ENCODE results near the gene ZNF280A.

ZNF280A gene

GRCh38 chr22:22520020-22520656 lies at the start of gene ZNF280A:
TSS of gene ZNF280A (minus strand) at chr22:22520270. CDS start at chr22:22515630, 4,640 bp downstream.
- DNase-seq = no peak

- DNase-seq = no peak
Measured at GRCh38 chr22:22569218-22569617, 49.1 kb upstream of the ZNF280A start.

GRCh38 chr22:22565981-22566380 lies 45.9 kb upstream of the ZNF280A start:
- no peak for DNase-seq

- DNase-seq = peak; percentile 27
Measured at GRCh38 chr22:22558972-22559603, 39.0 kb upstream of the ZNF280A start, which contains the start of gene PRAME. TSS of gene PRAME (minus strand) at chr22:22559265. CDS start at chr22:22556832, 2,433 bp downstream.

GRCh38 chr22:22558071-22558971 lies 38.3 kb upstream of the ZNF280A start:
- DNase-seq = no peak

- DNase-seq = no peak
Measured at GRCh38 chr22:22556995-22557925, 37.2 kb upstream of the ZNF280A start.

GRCh38 chr22:22556578-22556977 lies 36.5 kb upstream of the ZNF280A start:
- DNase-seq = no peak

- no peak for DNase-seq
Measured at GRCh38 chr22:22555596-22555995, 35.5 kb upstream of the ZNF280A start.

GRCh38 chr22:22554587-22555284 lies 34.7 kb upstream of the ZNF280A start:
- DNase-seq = no peak

- no peak for DNase-seq
Measured at GRCh38 chr22:22553735-22554586, 33.9 kb upstream of the ZNF280A start.

- DNase-seq = no peak
Measured at GRCh38 chr22:22553141-22553540, 33.1 kb upstream of the ZNF280A start.

- no peak for DNase-seq
Measured at GRCh38 chr22:22552630-22553029, 32.6 kb upstream of the ZNF280A start.

GRCh38 chr22:22550789-22551434 lies 30.8 kb upstream of the ZNF280A start:
- no peak for DNase-seq

GRCh38 chr22:22548910-22549309 lies 28.8 kb upstream of the ZNF280A start:
- DNase-seq = no peak

- no peak for DNase-seq
Measured at GRCh38 chr22:22548317-22548716, 28.2 kb upstream of the ZNF280A start.

GRCh38 chr22:22547692-22548300 lies 27.7 kb upstream of the ZNF280A start:
- DNase-seq = no peak

- no peak for DNase-seq
Measured at GRCh38 chr22:22547226-22547625, 27.2 kb upstream of the ZNF280A start.

GRCh38 chr22:22546490-22546889 lies 26.4 kb upstream of the ZNF280A start:
- no peak for DNase-seq

- no peak for DNase-seq
Measured at GRCh38 chr22:22545084-22545483, 25.0 kb upstream of the ZNF280A start.

All from right hindlimb (tissue), 1 donor.